H1 (cell line): ENCODE measurements around the gene RGCC. TPM values are rescaled to one million over a fixed set of nuclear protein-coding genes. Genes with fewer than 3 reads are reported as not detected.

Experiments
- CTCF ChIA-PET: fragments of 300-600 bp; sonication (Branson Sonifier 250); formaldehyde crosslinking; loops from one replicate; lab custom pipeline; 2021; ENCODE audit not compliant: partially characterized antibody; lab: Charles Lee
- POLR2A ChIA-PET: fragments of 300-600 bp; sonication (Branson Sonifier 250); formaldehyde crosslinking; loops from one replicate; lab custom pipeline; 2021; ENCODE audit warnings: inconsistent platforms; ENCODE audit not compliant: partially characterized antibody; lab: Charles Lee
- DNase-seq, 2 experiments: peaks; one replicate each; pipeline versions ENCODE4 v3.0.0 to v3.0.0-alpha.2; 2010 to 2022; ENCODE audit warnings: low spot score in 2 of 2, low read depth in 1 of 2, mixed read lengths in 1 of 2
- FAIRE-seq: peaks from 2 replicates; lab custom pipeline; 2011; peaks lifted over from hg19 to GRCh38; lab: Jason Lieb, UNC
- H2AFZ ChIP-seq: 2 replicates; pipeline ENCODE4 v1.8.1; 2012; ENCODE audit warnings: low read length, inconsistent platforms
- H2AK5ac ChIP-seq: 2 replicates; pipeline ENCODE4 v1.6.1; 2013; ENCODE audit warnings: low read depth, low read length
- H2BK120ac ChIP-seq: replicated peaks from 2 replicates; pipeline ENCODE3; 2013; ENCODE audit warnings: low read depth, low read length, inconsistent platforms
- H2BK12ac ChIP-seq: 2 replicates; pipeline ENCODE4 v1.6.1; 2013; ENCODE audit warnings: low read depth, low read length
- H2BK15ac ChIP-seq: 2 replicates; pipeline ENCODE4 v1.6.1; 2013; ENCODE audit warnings: low read length
- H2BK20ac ChIP-seq: 2 replicates; pipeline ENCODE4 v1.6.1; 2013; ENCODE audit warnings: low read length
- H2BK5ac ChIP-seq: 2 replicates; pipeline ENCODE4 v1.6.1; 2013; ENCODE audit warnings: low read depth, low read length
- H3K14ac ChIP-seq: 2 replicates; pipeline ENCODE4 v1.6.1; 2013; ENCODE audit warnings: inconsistent platforms; ENCODE audit not compliant: insufficient read length
- H3K18ac ChIP-seq: 2 replicates; pipeline ENCODE4 v1.6.1; 2013; ENCODE audit warnings: low read length; ENCODE audit errors: extremely low read depth
- H3K23ac ChIP-seq: 2 replicates; pipeline ENCODE4 v1.6.1; 2013; ENCODE audit warnings: inconsistent platforms; ENCODE audit not compliant: insufficient read length
- H3K23me2 ChIP-seq: 2 replicates; pipeline ENCODE4 v1.6.1; 2013; ENCODE audit warnings: low read depth, low read length
- H3K27ac ChIP-seq: 2 replicates; pipeline ENCODE4 v1.6.1; 2011; ENCODE audit warnings: low read depth, low read length, inconsistent platforms
- H3K27me3 ChIP-seq, 4 experiments: replicated peaks in 1 of 4; 1 replicate in 1 of 4; 2 replicates in 3 of 4; pipeline versions ENCODE4 v1.6.1 to v1.8.1; 2011 to 2013; ENCODE audit warnings: low read length in 3 of 4, mild to moderate bottlenecking in 3 of 4, inconsistent platforms in 2 of 4, mixed read lengths in 2 of 4, moderate library complexity in 1 of 4; ENCODE audit not compliant: control insufficient read depth in 3 of 4, insufficient read depth in 3 of 4; ENCODE audit errors: extremely low read depth in 1 of 4
- H3K36me3 ChIP-seq, 4 experiments: 2 replicates each; pipeline versions ENCODE4 v1.6.1 to v1.8.1; 2011 to 2013; ENCODE audit warnings: mild to moderate bottlenecking in 4 of 4, low read length in 3 of 4, moderate library complexity in 2 of 4, control low read depth in 1 of 4, inconsistent platforms in 1 of 4; ENCODE audit not compliant: insufficient read depth in 4 of 4, control insufficient read depth in 2 of 4
- H3K4ac ChIP-seq: replicated peaks from 2 replicates; pipeline ENCODE3; 2013; ENCODE audit warnings: low read length, low read depth, mixed read lengths, inconsistent platforms; ENCODE audit not compliant: insufficient read length
- H3K4me1 ChIP-seq, 4 experiments: replicated peaks in 1 of 4; 1 replicate in 1 of 4; 2 replicates in 3 of 4; pipeline versions ENCODE4 v1.6.1 to v1.8.1; 2011 to 2013; ENCODE audit warnings: low read length in 3 of 4, inconsistent platforms in 2 of 4, mixed read lengths in 1 of 4; ENCODE audit not compliant: insufficient read depth in 4 of 4, control insufficient read depth in 3 of 4
- H3K4me2 ChIP-seq, 2 experiments: 2 replicates each; pipeline versions ENCODE4 v1.6.1 to v1.8.1; 2011 to 2013; ENCODE audit warnings: low read depth in 2 of 2, low read length in 2 of 2, control low read depth in 1 of 2, inconsistent platforms in 1 of 2, mild to moderate bottlenecking in 1 of 2; ENCODE audit not compliant: insufficient read depth in 1 of 2
- H3K4me3 ChIP-seq, 4 experiments: fragments of 200-600, 300-600 bp in 1 of 4; sonication (generic), shearing (Covaris generic), sonication (Bioruptor Twin) in 1 of 4; 2 replicates each; pipeline versions ENCODE4 v1.5.1 to v1.8.1; 2011 to 2016; ENCODE audit warnings: low read length in 4 of 4, low read depth in 3 of 4, control low read depth in 2 of 4, inconsistent platforms in 2 of 4, mild to moderate bottlenecking in 2 of 4, mixed read lengths in 1 of 4, moderate library complexity in 1 of 4; ENCODE audit not compliant: insufficient read depth in 2 of 4; ENCODE audit errors: extremely low read depth in 1 of 4
- H3K56ac ChIP-seq: replicated peaks from 2 replicates; pipeline ENCODE3; 2013; ENCODE audit warnings: low read depth, mild to moderate bottlenecking, mixed read lengths, low read length, inconsistent platforms; ENCODE audit not compliant: insufficient read length
- H3K79me1 ChIP-seq: 2 replicates; pipeline ENCODE4 v1.6.1; 2013; ENCODE audit warnings: low read depth, low read length, control low read depth
- H3K79me2 ChIP-seq, 2 experiments: 2 replicates each; pipeline versions ENCODE4 v1.6.1 to v1.8.1; 2012 to 2013; ENCODE audit warnings: low read length in 2 of 2, mild to moderate bottlenecking in 2 of 2, inconsistent platforms in 1 of 2; ENCODE audit not compliant: insufficient read depth in 2 of 2, control insufficient read depth in 1 of 2
- H3K9ac ChIP-seq, 4 experiments: replicated peaks in 1 of 4; 1 replicate in 1 of 4; 2 replicates in 3 of 4; pipeline versions ENCODE4 v1.6.1 to v1.8.1; 2011 to 2013; ENCODE audit warnings: low read depth in 3 of 4, low read length in 3 of 4, control low read depth in 2 of 4, mild to moderate bottlenecking in 2 of 4, moderate library complexity in 2 of 4, inconsistent platforms in 1 of 4; ENCODE audit errors: extremely low read depth in 1 of 4
- H3K9me3 ChIP-seq, 2 experiments: 2 replicates each; pipeline versions ENCODE4 v1.6.1 to v1.8.1; 2012 to 2013; ENCODE audit warnings: mild to moderate bottlenecking in 2 of 2, moderate library complexity in 2 of 2, control low read depth in 1 of 2, inconsistent platforms in 1 of 2, low read depth in 1 of 2, low read length in 1 of 2, mixed read lengths in 1 of 2; ENCODE audit not compliant: insufficient read depth in 2 of 2
- H4K20me1 ChIP-seq, 2 experiments: replicated peaks in 1 of 2; 2 replicates each; pipeline versions ENCODE3 to v1.8.1; 2011 to 2013; ENCODE audit warnings: inconsistent platforms in 2 of 2, low read length in 2 of 2, mild to moderate bottlenecking in 1 of 2; ENCODE audit not compliant: insufficient read depth in 2 of 2, control insufficient read depth in 1 of 2
- H4K5ac ChIP-seq: 2 replicates; pipeline ENCODE4 v1.6.1; 2013; ENCODE audit warnings: low read length, low read depth, mixed read lengths, inconsistent platforms; ENCODE audit not compliant: insufficient read length
- H4K8ac ChIP-seq: 2 replicates; pipeline ENCODE4 v1.8.0; 2013; ENCODE audit warnings: mild to moderate bottlenecking, moderate library complexity, low read length, inconsistent platforms; ENCODE audit not compliant: insufficient read depth; ENCODE audit errors: extremely low read depth
- H4K91ac ChIP-seq: replicated peaks from 2 replicates; pipeline ENCODE3; 2013; ENCODE audit warnings: low read length, mixed read lengths, inconsistent platforms; ENCODE audit not compliant: insufficient read length
- BACH1 ChIP-seq: IDR thresholded peaks from 2 replicates; pipeline ENCODE4 v1.6.1; 2012; ENCODE audit warnings: low read length, improper control_type of control experiment
- EGR1 ChIP-seq: IDR thresholded peaks from 2 replicates; pipeline ENCODE4 v1.6.1; 2011; ENCODE audit warnings: low read depth, low read length, borderline replicate concordance
- GABPA ChIP-seq: IDR thresholded peaks from 2 replicates; pipeline ENCODE4 v1.6.1; 2011; ENCODE audit warnings: mild to moderate bottlenecking, low read length, moderate library complexity, borderline replicate concordance; ENCODE audit not compliant: insufficient read depth
- GTF2F1 ChIP-seq: IDR thresholded peaks from 2 replicates; pipeline ENCODE4 v1.6.1; 2012; ENCODE audit warnings: low read depth, low read length, improper control_type of control experiment, borderline replicate concordance
- KDM4A ChIP-seq: IDR thresholded peaks from one replicate; pipeline ENCODE4 v1.7.1; 2012; ENCODE audit warnings: low read depth, mild to moderate bottlenecking, moderate library complexity, low read length, inconsistent platforms; ENCODE audit not compliant: severe bottlenecking
- MAFK ChIP-seq: IDR thresholded peaks from 2 replicates; pipeline ENCODE4 v1.6.1; 2012; ENCODE audit warnings: low read depth, mild to moderate bottlenecking, improper control_type of control experiment, low read length
- POU5F1 ChIP-seq: IDR thresholded peaks from 2 replicates; pipeline ENCODE4 v1.6.1; 2011; ENCODE audit warnings: low read depth, mild to moderate bottlenecking, low read length, moderate library complexity
- SAP30 ChIP-seq: fragments of 300-600 bp; sonication (generic); IDR thresholded peaks from 2 replicates; pipeline ENCODE4 v1.7.1; 2012; ENCODE audit warnings: low read length, moderate library complexity, mild to moderate bottlenecking, inconsistent platforms; ENCODE audit not compliant: insufficient read depth, insufficient replicate concordance
- SRF ChIP-seq: IDR thresholded peaks from 2 replicates; pipeline ENCODE4 v1.6.1; 2011; ENCODE audit warnings: mild to moderate bottlenecking, low read depth, low read length, moderate library complexity
- TEAD4 ChIP-seq: IDR thresholded peaks from 2 replicates; pipeline ENCODE4 v1.6.1; 2012; ENCODE audit warnings: low read depth, low read length, inconsistent platforms, mixed read lengths
- USF2 ChIP-seq: IDR thresholded peaks from 2 replicates; pipeline ENCODE4 v1.6.1; 2011; ENCODE audit warnings: low read length, improper control_type of control experiment
- WGBS, 2 experiments: shearing (Covaris generic) in 1 of 2; methylation state at CpG; one replicate each; pipeline versions ENCODE4 v1.1.6 to v1.1.7; 2013 to 2015; ENCODE audit warnings: low lambda C conversion rate in 2 of 2, mixed read lengths in 2 of 2, inconsistent platforms in 1 of 2, low coverage in 1 of 2, missing lambda C conversion rate in 1 of 2; ENCODE audit not compliant: insufficient replicate concordance in 2 of 2, insufficient coverage in 1 of 2, insufficient read length in 1 of 2; ENCODE audit errors: extremely low coverage in 1 of 2, missing lambda C conversion rate in 1 of 2; 5-methylcytosine and 5-hydroxymethylcytosine counted together
- polyA plus RNA-seq, 7 experiments: library from polyadenylated mRNA; depleted of rRNA in 3 of 7; stranded (reverse) in 5 of 7; unstranded in 2 of 7; fragments of >200 nt in 5 of 7; fragments of 200-250 nt in 2 of 7; gene quantifications; 1 replicate in 5 of 7; 2 replicates in 1 of 7; 4 replicates in 1 of 7; pipeline versions ENCODE4 v1.2.1 to v1.2.3, GENCODE V29; 2011 to 2013; ENCODE audit warnings: missing spikeins in 2 of 7, mixed read lengths in 2 of 7
- total RNA-seq: library from RNA; stranded (reverse); fragmentation: NEBNext Ultra II Directional; extraction: Animal tissue kit (Norgen Biotek cat#: 25700); gene quantifications from 2 replicates; pipeline ENCODE4 v1.2.1, GENCODE V29; 2021
- TF ChIP-seq, protein P1 (sequence below): IDR thresholded peaks from 2 replicates; pipeline ENCODE4 v1.6.1; 2011; ENCODE audit warnings: low read depth, mild to moderate bottlenecking, low read length; ENCODE audit not compliant: insufficient read depth

Gene RGCC
- total and polyA plus RNA-seq, 2 of the 8 experiments (the other 6 are each of a cell fraction or from before 2014, with no cell fraction given) = 0.41 TPM; not detected in 1

GRCh38 chr13:41513600-41513999 lies 56.2 kb downstream of the RGCC start:
- Histone ChIP-seq H2BK12ac (no peak overlapping the region), H2BK5ac (no peak overlapping the region), H3K23ac (no peak overlapping the region), H4K20me1 (no peaks in the 10 kb centered on the region), H3K14ac (no peak overlapping the region), H3K4me1 (no peaks in the 10 kb centered on the region), H3K9me3 (no peaks in the 10 kb centered on the region), H3K36me3 (no peaks in the 10 kb centered on the region; a peak in 1 of 8 replicates), H2BK120ac (no peak overlapping the region), H3K9ac (no peak overlapping the region), H3K4me3 (no peak overlapping the region), H3K56ac (no peak overlapping the region), H3K27ac (no peak overlapping the region), H2AFZ (no peak overlapping the region), H3K4me2 (no peak overlapping the region), H3K18ac (no peak overlapping the region), H3K27me3 (no peaks in the 10 kb centered on the region), H4K5ac (no peak overlapping the region), H2AK5ac (no peak overlapping the region), H2BK20ac (no peak overlapping the region), H3K23me2 (no peaks in the 10 kb centered on the region), H4K91ac (no peak overlapping the region), H4K8ac (no peak overlapping the region), H3K79me2 (no peaks in the 10 kb centered on the region), H3K79me1 (no peaks in the 10 kb centered on the region), H3K4ac (no peak overlapping the region), H2BK15ac (no peak overlapping the region)
- WGBS, 2 experiments = 92% methylated on average over 11 of the region's 11 CpGs; no CpG with 5 or more reads in 1 of the 2 experiments
- ChIA-PET POLR2A (no interaction called here), CTCF (interaction anchor here (0.6 to 0.9 kb wide), 3 partner anchors 17 to 176 kb away, joined by 3 read pairs; no protein-coding TSS in a partner anchor)
- no peak for DNase-seq
- FAIRE-seq = no peak
- no peak for TF ChIP-seq GABPA
- TF ChIP-seq, protein P1, sequence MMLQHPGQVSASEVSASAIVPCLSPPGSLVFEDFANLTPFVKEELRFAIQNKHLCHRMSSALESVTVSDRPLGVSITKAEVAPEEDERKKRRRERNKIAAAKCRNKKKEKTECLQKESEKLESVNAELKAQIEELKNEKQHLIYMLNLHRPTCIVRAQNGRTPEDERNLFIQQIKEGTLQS = no peak
- TF ChIP-seq KDM4A = no peak
- TF ChIP-seq POU5F1 = no peak
- no peak for TF ChIP-seq SAP30
- TF ChIP-seq USF2 = no peak
- TF ChIP-seq BACH1 = no peak
- TF ChIP-seq GTF2F1 = no peak
- TF ChIP-seq MAFK = no peak
- no peak for TF ChIP-seq TEAD4
- TF ChIP-seq SRF = no peak
- TF ChIP-seq EGR1 = no peak
